ENCODE results near the gene ISL1.

Gene ISL1

DNA sequence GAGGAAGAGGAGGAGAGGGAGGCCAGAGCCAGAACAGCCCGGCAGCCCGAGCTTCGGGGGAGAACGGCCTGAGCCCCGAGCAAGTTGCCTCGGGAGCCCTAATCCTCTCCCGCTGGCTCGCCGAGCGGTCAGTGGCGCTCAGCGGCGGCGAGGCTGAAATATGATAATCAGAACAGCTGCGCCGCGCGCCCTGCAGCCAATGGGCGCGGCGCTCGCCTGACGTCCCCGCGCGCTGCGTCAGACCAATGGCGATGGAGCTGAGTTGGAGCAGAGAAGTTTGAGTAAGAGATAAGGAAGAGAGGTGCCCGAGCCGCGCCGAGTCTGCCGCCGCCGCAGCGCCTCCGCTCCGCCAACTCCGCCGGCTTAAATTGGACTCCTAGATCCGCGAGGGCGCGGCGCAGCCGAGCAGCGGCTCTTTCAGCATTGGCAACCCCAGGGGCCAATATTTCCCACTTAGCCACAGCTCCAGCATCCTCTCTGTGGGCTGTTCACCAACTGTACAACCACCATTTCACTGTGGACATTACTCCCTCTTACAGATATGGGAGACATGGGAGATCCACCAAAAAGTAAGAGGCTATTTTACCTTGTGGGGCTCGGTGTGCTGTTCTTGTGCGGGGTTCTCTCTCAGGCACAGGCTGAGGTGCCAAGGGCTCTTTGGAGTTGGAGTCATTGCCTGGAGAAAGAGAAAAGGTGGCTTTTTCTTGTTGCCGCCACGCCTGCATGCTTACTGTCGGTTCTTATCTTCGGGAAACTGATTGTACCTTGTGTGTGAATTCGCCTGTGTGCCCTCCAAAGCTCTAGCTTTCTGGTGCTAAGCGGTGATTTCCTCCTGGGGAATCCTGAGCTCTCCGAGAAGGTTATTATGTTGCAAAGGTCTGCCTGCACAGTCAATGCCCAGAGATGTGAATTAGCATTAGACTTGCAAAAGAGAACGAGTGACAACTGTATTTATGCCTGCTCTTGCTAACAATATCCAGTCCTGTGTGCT, at the start of gene ISL1:
TSS of gene ISL1 (plus strand) at position 318 of the 991 bp plus-strand sequence. CDS start at position 542, 224 bp downstream.
- no peak for DNase-seq (ENCODE audit: low read depth)

DNA sequence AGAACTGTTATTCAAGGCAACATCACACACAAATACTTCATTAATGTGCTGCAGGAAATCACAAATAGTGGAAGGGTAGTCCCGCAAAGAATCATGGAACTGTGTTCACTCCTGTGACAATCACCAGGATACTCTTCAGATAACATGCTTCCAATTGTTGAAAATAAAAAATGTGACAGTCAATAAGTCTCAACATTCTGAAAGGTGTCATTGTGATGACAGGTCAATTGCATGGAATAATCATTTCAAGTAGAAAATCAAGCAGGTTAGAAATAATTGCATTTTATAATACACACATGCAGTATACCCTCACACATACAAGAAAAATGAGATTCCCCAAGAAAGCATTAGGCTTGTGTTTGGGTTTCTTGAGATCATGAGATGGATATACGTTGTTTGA, 46.4 kb upstream of the ISL1 start:
- DNase-seq (ENCODE audit: low read depth) = no peak

DNA sequence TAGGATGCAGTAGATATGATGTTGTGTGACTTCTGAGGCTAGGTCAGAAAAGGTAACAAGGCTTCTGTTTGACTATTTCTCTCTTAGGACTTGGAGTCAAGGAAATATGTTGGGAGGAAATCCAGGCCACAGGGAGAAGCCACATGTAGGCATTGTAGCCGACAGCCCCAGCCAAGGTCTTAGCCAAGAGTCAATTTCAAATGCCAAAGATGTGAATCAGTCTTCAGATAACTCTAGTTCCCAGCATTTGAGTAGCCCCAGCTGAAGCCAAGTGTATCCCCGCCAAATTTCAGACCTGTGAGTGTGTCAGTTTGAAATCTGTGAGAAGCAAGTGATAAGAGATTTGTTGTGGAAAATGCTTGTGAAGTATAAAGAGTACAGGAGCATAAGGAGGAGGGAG, 38.1 kb upstream of the ISL1 start:
- DNase-seq (ENCODE audit: low read depth) = no peak

DNA sequence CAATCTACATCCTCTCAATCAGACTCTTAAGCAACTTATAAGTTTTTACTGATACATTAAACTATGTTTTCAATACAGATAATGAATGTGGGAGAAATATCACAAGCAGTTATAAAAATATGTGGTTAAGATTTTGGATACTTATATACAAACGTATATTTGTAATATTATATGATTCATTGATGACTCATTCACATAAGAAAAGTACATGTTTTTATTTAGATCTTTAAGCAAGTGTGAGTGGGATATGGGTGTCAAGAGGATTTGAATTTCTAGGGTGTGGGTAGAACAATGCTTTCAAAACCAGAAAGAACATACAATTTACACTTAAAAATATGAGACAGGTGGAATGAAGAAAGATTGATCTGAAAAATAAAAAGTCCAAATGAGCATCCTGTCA, 36.1 kb upstream of the ISL1 start:
- no peak for DNase-seq (ENCODE audit: low read depth)

DNA sequence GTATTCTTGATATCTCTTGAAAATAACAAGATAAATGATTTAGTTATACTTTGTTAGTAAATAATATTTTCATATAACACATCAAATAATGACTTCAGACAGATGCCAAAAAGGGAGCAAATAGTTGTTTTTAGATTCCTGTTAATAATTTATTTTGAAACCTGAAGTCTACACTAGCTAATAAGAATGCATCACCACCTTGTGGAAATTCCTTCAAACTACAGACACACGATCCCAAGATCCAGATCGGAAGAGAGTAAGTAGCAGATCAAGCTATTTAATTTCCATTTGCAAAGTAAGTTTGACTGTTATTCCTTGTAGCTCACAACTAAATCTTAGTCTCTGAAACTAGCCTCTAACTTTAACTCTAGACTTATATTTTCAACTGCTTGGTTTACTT, 35.5 kb upstream of the ISL1 start:
- DNase-seq (ENCODE audit: low read depth) = no peak

DNA sequence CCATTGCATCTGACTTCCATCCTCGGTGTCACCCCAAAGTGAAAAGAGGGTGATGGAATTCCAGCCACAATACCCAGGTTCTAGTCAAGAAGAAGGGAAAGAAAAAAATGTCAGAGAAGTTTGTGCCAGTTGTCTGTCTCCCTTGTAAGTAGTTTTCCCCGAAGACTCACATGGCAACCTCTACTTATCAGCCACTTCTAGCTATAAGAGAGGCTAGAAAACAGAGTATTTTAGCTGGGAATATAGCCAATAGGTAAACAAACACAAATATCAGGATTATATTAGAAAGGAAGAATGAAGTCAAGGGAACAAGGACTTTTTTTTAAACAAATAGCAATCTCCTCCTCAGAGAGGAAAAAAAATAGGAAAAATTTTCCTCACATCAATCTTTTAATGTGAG, 12.2 kb upstream of the ISL1 start:
- DNase-seq (ENCODE audit: low read depth) = no peak

DNA sequence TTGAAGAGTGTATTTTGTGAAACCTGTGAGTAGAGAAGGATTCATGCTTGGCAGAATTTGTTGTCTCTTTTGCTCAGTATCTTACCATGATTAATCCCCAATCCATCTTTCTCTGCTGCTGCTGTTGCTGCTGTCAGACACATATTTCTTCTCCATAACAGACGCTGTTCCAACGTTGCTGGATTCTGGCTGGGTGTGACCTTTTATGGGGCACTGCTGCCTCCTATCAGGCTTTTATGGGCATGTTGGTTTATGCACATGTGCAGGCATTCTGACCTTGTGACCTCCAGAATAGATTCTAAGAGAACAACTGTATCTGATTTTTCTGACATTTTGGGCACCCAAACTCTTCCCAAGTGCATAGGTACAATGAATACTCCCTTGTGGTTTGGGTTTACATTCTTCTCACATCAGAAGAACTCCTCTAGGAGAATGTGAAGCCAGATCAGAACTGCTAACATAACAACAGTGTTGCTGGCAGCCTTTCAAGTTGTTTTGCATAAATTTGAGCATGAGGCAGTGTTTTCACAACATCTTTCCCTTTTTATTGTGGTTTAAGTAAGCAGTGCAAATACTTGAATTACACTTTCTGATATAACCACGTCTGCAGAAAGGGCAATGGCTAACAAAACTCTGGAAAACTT, 9.2 kb upstream of the ISL1 start:
- no peak for DNase-seq (ENCODE audit: low read depth)

DNA sequence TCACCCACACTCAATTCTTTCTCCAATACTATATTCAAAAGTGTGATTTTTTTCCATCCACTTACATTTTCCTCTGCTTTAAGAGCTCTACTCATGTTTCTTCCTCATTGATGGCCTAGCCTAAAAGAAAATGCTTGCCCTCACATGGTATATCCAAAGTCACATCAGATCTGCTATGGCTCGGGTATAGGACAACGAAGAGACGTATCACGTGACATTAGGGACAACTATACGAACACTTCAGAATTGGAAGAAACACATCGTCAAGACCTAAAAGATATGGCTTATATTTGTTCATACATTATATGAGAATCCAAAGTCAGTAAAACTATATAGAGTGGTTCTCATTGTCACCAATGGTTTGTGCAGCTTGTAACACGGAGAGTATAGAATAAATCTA, 8.2 kb upstream of the ISL1 start:
- DNase-seq (ENCODE audit: low read depth) = no peak

DNA sequence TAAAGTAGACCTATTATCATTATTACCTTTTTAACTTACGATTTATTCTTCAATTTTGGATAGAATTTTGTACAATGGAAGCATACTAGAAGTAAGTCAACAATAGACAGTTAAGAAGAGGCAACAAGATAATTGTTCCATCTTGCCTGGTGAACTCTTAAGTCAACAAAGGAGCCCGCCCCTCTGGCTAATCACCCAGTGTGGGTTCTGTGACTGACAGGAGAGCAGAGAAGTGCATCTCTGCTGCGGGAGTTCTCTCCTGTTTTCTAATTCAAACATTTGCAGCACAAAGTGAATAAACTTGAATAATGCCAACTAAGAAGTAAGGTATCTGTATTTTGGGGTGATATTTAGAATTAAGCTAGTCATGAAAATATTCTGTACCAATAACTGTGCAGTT, 6.7 kb upstream of the ISL1 start:
- DNase-seq (ENCODE audit: low read depth) = no peak

DNA sequence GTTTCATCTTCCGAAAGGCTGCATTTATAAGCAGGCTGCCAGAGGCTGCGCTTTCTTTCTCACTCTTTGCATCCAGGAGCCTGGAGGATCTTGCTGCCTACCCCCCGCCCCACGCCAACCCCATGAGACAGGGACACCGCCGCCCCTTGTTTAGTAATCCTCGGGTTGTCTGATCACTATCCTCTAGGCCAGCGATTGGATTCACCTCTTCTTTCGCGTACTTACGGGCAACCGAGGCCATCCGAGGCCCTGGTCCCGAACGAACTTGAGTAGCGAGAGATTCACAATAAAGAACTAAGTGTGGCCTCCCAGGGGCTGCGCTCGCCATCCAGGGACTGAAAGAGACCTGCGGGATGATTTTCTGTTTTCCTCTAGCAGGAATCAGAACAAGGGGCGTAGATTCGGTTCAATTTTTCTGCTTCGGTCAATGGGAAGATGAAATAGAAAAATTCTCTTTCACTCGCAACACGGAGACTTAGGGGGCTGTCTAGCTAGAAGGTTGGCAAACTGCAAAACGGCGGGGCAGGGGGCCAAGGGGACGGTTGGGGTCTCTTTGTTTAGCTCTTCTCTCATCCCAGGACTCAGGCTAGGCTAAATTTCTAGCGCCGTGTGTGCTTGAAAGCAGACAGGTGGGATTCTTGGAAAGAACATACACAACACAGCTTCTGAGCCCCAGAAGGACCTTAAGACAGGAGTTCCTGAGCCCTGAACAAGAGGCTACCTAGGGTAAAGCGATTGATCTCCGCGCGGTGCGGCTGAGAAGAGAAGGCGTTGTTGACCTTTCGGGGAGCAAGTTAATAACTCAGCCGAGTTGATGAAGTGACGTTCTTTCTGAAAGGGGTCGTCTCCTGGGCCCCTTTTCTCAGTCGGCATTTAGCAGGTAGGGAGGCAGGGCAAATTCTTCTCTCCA, 5.8 kb upstream of the ISL1 start:
- DNase-seq (ENCODE audit: low read depth) = no peak

DNA sequence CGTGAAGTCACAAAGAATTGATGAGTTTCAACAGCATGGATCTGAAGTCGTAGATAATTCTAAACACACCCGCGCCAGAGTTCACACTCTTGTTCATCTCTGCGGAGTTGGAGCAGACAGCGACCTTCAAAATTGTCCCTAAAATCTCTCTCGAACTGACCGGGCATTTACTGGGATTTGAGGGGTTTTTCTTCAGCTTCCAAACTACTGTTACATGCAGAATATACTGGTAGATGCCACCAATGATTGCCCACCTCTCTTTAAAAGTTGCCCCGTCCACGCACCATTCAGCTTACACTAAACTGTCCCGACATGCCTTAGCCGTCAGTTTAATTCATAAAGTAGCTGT, 5.2 kb upstream of the ISL1 start:
- DNase-seq (ENCODE audit: low read depth) = no peak

DNA sequence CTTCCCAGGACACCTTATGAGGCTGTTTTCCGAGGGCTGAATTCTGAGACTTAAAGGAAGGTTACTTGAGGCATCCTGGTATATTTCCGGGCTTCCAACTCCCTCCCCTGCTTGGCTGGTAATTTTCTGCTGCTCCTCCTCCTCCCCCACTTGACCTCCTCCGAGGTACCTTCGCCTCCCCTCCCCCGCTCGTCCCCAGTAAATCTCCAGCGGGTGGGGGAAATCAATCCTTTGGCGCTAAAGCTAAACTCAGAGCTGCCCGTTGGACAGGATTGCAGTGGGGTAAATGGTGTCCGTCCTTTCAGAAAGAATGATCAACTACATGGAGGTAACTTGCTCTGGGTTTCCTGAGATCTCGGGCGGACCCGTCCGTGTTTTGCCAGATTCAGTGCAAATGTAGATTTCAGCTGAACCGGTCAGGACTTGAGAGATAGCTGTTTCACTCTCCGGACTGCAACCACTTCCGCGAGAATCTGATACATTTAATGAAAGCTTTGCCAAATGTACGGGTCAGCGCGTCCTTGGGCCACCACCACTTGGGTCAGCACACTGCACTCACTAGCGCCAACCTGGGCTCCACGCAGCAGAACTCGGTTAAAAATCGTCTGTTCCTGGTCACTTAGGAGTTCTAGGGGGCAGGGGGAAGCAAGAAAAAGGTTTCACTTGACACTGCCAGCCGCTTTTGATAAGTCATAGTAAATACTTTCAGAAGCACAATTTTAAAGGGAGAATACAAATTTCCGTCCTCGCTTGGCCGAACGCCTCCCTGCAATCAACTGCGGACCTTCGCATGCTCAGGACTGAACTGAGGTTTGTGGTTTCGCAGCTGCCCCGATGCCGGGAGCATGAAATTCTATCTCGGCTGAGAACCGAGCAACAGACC, 4.6 kb upstream of the ISL1 start:
- DNase-seq (ENCODE audit: low read depth) = no peak

DNA sequence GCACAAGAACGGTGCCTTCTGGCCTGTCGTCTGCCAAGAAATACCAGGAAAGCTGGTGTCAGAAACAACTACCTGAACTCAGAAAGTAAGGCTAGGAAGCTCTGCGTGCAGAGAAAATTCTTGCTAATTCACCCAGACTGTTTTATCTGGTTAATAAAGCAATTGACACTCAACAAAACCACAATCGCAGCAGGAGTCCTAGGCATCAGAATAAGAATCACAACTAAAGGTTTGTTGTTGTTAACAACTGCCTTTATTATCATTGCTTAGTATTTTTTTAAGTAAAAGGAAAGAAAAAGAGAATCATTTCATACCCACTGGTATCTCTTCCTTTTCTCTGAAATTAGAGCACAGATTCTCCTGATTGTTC, 3.9 kb upstream of the ISL1 start:
- no peak for DNase-seq (ENCODE audit: low read depth)

DNA sequence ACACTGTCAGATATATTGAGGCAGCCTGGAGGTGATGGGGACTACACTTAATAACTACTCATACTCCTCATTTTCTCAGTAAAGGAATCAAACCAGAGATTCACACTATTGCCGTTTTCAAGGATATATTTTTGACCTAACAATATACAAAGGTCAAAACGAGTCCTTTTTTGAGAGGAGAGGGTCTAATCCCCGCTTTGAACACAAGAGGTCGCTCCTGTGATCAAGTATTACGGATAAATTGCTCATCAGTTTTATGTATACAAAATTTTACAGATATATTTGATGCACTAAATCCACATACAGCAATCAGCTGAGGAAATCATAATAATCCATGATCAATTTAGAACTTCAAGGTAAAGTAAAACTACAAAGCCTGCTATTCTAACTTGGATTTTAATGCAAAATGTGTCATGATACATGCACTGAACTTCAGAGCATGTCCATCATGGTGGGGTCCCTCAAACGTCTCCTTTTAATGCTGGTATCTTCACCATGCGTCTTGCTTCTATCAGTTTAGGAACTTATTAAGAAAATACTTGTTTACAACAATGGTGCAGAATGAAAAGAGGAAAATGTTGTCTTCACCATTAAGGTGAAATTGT, 2.5 kb upstream of the ISL1 start:
- no peak for DNase-seq (ENCODE audit: low read depth)

DNA sequence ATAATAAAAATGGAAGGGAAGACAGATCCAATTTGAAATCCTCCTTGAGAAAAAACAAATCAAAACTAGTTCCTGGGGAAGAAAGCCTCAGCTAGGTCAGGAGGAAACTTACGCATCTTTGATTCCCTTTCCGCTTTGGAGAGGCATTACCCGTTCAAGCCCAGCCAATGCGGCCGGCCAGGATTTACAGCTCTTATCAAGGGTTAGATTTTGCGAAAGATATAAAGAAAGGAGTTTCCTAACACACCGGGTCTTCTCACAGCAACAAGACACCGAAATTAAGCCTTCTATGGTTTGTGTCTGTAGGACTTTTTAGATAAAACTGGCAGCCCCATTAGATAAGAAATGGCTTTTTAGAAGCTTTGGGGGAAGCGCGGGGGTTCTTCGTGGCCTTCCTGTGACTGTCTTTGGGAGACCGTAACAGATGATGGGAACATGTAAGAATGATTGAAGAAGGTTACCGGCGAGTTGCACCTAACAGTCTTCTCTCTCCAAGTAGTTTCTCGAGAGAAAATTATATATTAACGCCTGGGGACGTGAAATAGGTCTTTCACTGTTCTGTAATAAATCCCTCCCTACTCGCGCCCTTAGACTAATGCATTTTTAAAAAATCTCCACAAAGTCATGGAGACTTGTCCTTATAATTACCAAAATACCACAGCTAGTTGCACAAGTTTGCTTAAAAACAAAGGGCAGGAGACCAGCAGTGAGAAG, 1.3 kb upstream of the ISL1 start:
- DNase-seq (ENCODE audit: low read depth) = no peak

DNA sequence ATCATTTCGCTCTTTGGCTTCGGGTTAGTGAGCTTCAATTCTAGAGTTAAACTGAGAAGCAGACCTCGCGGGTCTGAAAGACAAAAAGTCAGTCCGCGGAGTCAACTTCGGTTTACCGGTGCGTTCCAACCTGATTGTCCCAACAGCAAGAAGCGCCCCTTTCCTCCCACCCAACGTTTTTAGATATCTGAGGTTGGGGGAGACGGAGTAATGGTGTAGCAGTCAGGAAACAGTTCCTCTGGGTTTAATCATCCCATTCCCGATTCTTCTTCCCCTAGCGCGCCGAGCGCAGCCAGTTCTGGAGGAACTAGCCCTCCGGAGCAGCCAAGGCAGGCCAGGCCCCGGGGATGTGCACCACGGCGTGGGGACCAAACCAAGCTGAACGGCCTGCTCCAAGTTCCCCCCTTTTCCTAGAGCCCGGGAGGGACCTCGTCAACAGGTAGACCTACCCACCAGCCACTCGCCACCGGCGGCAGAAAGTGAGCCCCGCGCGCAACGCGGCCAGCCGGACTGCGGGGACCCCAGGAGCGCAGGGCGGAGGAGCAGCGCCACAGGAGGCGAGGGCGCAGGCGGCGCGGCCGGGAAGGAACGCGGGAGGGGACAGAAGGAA, 622 bp upstream of the ISL1 start:
- no peak for DNase-seq (ENCODE audit: low read depth)

DNA sequence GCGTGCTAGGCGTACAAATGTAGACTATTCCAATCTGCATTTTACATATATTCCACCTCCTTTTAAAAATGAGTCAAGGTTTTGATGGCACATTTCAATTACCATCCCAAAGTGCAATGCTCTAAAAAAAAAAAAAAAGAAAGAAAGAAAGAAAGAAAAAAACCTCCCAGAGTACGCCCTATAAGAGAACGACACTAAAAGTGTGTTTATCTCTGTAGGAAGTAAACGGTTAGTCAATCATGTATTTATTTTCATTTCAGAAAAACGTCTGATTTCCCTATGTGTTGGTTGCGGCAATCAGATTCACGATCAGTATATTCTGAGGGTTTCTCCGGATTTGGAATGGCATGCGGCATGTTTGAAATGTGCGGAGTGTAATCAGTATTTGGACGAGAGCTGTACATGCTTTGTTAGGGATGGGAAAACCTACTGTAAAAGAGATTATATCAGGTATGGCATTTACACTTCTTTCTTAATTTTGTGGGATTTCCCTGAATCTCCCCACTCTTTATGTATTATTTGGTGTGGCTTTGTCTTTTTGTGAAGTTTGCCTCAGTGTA, 1.1 kb downstream of the ISL1 start:
- DNase-seq (ENCODE audit: low read depth) = no peak

DNA sequence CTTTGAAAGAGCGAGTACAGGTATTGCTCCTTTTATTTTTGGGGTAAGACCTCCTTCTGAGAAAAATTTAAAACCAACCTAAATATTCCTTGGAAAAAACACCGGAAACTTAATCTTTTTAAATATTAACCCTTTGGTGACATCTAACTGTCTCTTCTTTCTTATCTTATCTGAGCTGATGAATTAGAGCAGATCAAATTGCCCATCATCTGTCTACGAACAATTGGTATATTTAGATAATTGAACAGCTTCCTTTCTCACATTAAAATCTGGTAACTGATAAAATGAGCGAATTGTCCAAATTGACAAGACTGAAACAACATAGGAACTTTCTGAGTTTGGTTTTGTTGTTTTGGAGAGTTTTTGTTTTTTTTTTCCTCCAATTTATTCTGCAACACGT, 2.0 kb downstream of the ISL1 start:
- no peak for DNase-seq (ENCODE audit: low read depth)
